GM21825 (cell line): ENCODE measurements around the gene SLC38A7.
"Not testable (repeated sequence)": the region's sequence is repeated elsewhere in the genome, so short reads cannot be mapped to it uniquely, and the experiment has no call there.

Experiments used
- ATAC-seq: cut with Tn5 transposase; IDR thresholded peaks from one replicate; pipeline ENCODE4 v1.9.1; 2021; ENCODE audit warnings: mild to moderate bottlenecking, moderate library complexity; ENCODE audit not compliant: unreplicated experiment

SLC38A7 gene

DNA sequence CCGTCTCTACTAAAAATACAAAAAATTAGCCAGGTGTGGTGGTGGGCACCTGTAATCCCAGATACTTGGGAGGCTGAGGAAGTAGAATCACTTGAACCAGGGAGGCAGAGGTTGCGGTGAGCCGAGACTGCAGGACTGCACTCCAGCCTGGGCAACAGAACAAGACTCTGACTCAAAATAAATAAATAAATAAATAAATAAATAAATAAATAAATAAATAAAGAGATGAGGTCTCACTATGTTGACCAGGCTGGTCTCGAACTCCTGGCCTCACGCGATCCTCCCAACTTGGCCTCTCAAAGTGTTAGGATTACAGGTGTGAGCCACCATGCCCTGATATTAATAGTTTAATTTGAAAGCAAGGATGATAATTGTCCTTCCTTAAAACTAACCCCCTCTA, 47.5 kb downstream of the SLC38A7 start:
- not testable (repeated sequence) for ATAC-seq

GRCh38 chr16:58636466-58636865, 48.1 kb downstream of the SLC38A7 start:
- ATAC-seq = no peak

DNA sequence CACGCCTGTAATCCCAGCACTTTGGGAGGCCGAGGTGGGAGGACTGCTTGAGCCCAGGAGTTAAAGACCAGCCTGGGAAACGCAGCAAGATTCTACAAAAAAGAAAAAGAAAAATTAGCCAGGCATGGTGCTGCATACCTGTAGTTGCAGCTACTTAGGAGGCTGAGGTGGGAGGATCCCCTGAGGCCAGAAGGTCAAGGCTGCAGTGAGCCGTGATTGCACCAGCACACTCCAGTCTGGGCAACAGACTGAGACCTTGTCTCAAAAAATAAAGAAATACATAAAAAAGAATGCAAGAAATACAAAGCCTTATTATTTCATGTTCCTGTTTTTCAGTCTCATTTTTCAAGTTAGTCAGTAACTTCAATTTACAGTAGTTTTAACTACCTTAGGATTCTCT, 49.1 kb downstream of the SLC38A7 start:
- ATAC-seq = no peak

DNA sequence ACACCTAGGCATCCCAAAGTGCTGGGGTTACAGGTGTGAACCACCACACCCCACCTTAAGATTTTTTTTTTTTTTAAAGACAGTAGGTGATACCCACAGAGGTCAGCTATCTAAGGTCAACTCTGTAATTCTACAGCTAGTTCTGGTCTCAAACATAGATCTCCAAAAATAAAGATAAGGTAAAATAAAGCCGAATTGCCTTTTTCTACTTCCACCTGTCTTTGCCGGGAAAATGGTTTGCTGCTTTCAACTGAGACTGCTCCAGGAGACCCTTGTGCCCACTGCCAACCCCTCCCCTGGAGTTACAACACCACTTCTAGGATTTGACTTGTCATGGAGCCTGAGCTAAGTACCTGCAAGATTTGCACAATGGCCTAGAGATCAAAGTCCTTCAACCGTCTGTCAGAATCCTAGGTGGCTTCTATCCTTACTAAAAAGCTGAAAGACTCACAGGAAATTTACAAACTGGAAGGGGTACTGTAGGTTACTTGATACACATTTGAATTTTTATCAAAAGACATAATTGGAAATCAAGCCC, 50.2 kb downstream of the SLC38A7 start:
- ATAC-seq = no peak

GRCh38 chr16:58629733-58630640, 54.6 kb downstream of the SLC38A7 start, which contains the start of gene CNOT1:
CNOT1 (minus strand) TSS chr16:58629826; CDS start chr16:58599337, 30,489 bp downstream.
- peak; percentile 83 for ATAC-seq

GRCh38 chr16:58628845-58629732, 55.5 kb downstream of the SLC38A7 start:
- ATAC-seq = peak; percentile 5

DNA sequence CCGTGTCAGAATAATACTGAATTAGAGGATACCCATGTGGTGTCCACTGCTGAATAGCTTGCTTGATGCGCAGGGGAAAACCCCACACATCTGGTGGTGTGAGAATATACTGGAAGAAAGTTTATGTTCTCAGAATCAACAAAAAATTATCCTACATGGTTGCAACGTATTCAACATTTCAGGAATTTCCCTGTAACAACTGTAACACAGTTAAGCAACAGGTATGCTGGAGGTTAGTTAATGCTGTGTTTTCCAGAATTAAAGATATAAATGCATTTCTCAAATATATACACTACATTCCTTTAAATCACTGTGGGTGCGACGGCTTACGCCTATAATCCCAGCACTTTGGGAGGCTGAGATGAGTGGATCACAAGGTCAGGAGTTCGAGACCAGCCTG, 60.4 kb downstream of the SLC38A7 start:
- ATAC-seq = no peak

DNA sequence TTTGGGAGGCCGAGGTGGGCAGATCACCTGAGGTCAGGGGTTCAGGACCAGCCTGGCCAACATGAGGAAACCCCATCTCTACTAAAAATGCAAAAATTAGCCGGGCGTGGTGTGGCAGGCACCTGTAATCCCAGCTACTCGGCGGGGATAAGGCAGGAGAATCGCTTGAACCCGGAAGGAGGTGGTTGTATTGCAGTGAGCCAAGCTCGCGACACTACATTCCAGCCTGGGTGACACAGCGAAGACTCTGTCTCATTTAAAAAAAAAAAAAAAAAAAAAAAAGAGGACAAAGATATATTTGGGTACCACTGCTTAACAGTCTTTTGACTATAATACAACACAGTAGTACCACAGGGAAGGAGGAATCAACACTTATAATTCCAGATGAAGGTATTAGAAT, 64.2 kb downstream of the SLC38A7 start:
- no peak for ATAC-seq

DNA sequence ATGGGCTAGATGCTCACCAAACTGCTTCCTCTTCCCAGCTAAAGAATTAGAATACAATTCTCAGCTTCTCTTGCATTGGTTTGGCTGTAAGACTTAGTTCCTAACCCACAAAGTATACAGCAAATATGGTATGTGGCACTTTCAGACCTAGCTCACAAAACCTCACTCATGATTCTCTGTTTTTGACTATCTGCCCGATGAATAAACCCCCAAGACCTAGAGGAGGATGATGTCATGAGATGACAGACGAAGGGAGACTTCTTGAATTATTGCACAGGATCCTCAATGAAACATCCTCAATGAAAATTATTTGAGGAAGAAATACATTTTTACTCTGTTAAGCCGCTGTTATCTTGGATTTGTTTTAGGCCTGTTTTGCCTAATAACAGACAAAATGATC, 69.3 kb downstream of the SLC38A7 start:
- no peak for ATAC-seq
